ENCODE measurements around the gene ATP6V1C2. TPM values are rescaled to one million over a fixed set of nuclear protein-coding genes. Genes with fewer than 3 reads are reported as not detected.

Gene ATP6V1C2
- polyA plus RNA-seq, 1 donor: 1.7 TPM

Other genes with a start within 250 kb of the ATP6V1C2 start
- gene NOL10, start 31.7 kb upstream of the ATP6V1C2 start, polyA plus RNA-seq (ENCODE audit: insufficient read length): 17.2 TPM
- gene PDIA6, start 91.2 kb downstream of the ATP6V1C2 start, polyA plus RNA-seq (ENCODE audit: insufficient read length): 125 TPM
- gene KCNF1, start 190.3 kb downstream of the ATP6V1C2 start, polyA plus RNA-seq (ENCODE audit: insufficient read length): 3.7 TPM